DOHH2 (cell line): ENCODE data around the gene ARSK.

Experiments used
- H3F3A ChIP-seq: fragments of 200-600 bp; sonication (generic), shearing (Covaris generic); 2 replicates; pipeline ENCODE4 v1.6.0; 2016; ENCODE audit warnings: antibody characterized with exemption, mild to moderate bottlenecking; ENCODE audit not compliant: control insufficient read depth, insufficient read depth
- H3K27ac ChIP-seq: fragments of 200-600 bp; sonication (generic); 2 replicates; pipeline ENCODE4 v1.5.1; 2014; ENCODE audit warnings: low read depth, mild to moderate bottlenecking, low read length, moderate library complexity
- H3K27me3 ChIP-seq: fragments of 200-600 bp; sonication (generic); 2 replicates; pipeline ENCODE4 v1.6.1; 2014; ENCODE audit warnings: mild to moderate bottlenecking, low read length, mixed read lengths; ENCODE audit not compliant: control insufficient read depth
- H3K36me3 ChIP-seq: fragments of 200-600 bp; sonication (generic); 2 replicates; pipeline ENCODE4 v1.6.1; 2014; ENCODE audit warnings: mild to moderate bottlenecking, low read length, moderate library complexity, mixed read lengths; ENCODE audit not compliant: control insufficient read depth
- H3K4me1 ChIP-seq: fragments of 200-600 bp; sonication (generic); 2 replicates; pipeline ENCODE4 v1.6.1; 2014; ENCODE audit warnings: mild to moderate bottlenecking, low read length, mixed read lengths; ENCODE audit not compliant: control insufficient read depth
- H3K4me2 ChIP-seq: fragments of 200-600 bp; sonication (generic); 2 replicates; pipeline ENCODE4 v1.6.0; 2014; ENCODE audit warnings: mild to moderate bottlenecking, low read length, moderate library complexity
- H3K4me3 ChIP-seq: fragments of 200-600 bp; sonication (generic); 2 replicates; pipeline ENCODE4 v1.5.1; 2014; ENCODE audit warnings: mild to moderate bottlenecking, low read length, mixed read lengths
- H3K79me2 ChIP-seq: fragments of 200-600 bp; sonication (generic); 2 replicates; pipeline ENCODE4 v1.6.1; 2014; ENCODE audit warnings: mild to moderate bottlenecking, low read length, mixed read lengths; ENCODE audit not compliant: control insufficient read depth
- H3K9me2 ChIP-seq: fragments of 200-600 bp; sonication (generic); replicated peaks from 2 replicates; pipeline ENCODE4 v1.6.1; 2014; ENCODE audit warnings: mild to moderate bottlenecking, low read length, mixed read lengths; ENCODE audit not compliant: control insufficient read depth
- H3K9me3 ChIP-seq: fragments of 200-600 bp; sonication (generic); 2 replicates; pipeline ENCODE4 v1.6.1; 2014; ENCODE audit warnings: antibody characterized with exemption, low read length, mixed read lengths; ENCODE audit not compliant: control insufficient read depth, insufficient read depth
- H4K20me1 ChIP-seq: fragments of 200-600 bp; sonication (generic); 2 replicates; pipeline ENCODE4 v1.6.0; 2014; ENCODE audit warnings: low read depth, mild to moderate bottlenecking, antibody characterized with exemption, low read length, moderate library complexity; ENCODE audit not compliant: control insufficient read depth, insufficient read depth
- CTCF ChIP-seq: fragments of 200-600 bp; sonication (generic); IDR thresholded peaks from one replicate; pipeline ENCODE4 v1.5.1; 2014; ENCODE audit warnings: antibody characterized with exemption, mild to moderate bottlenecking, low read depth, low read length; ENCODE audit not compliant: poor library complexity, severe bottlenecking
- EZH2phosphoT487 ChIP-seq: fragments of 200-600 bp; sonication (generic); IDR thresholded peaks from 2 replicates; pipeline ENCODE4 v1.6.1; 2017; ENCODE audit warnings: borderline replicate concordance, mild to moderate bottlenecking, antibody characterized with exemption, low read length, moderate library complexity, mixed read lengths

Gene ARSK

GRCh38 chr5:95533761-95534160 is 21.1 kb upstream of the ARSK start:
- 0 out of 2 replicates have a peak, but pooled peaks cover under 1% of the 10 kb centered on the region for H3K79me2 ChIP-seq
- peaks cover 9% of the 10 kb centered on the region for H3K4me1 ChIP-seq
- H3K27ac ChIP-seq = no peak overlapping the region
- H3K4me2 ChIP-seq = no peak overlapping the region
- H3K9me3 ChIP-seq = no peaks in the 10 kb centered on the region
- H4K20me1 ChIP-seq = no peaks in the 10 kb centered on the region
- no peak overlapping the region for H3K4me3 ChIP-seq
- no peaks in the 10 kb centered on the region for H3K27me3 ChIP-seq
- no peaks in the 10 kb centered on the region for H3K9me2 ChIP-seq
- TF ChIP-seq CTCF = no peak
- no peak for TF ChIP-seq EZH2phosphoT487
- H3F3A ChIP-seq = no peaks in the 10 kb centered on the region
- H3K36me3 ChIP-seq = peaks cover 67% of the 10 kb centered on the region

GRCh38 chr5:95537501-95537900 is 17.4 kb upstream of the ARSK start:
- TF ChIP-seq CTCF (no peak), EZH2phosphoT487 (no peak)
- no peak overlapping the region for H3K4me2 ChIP-seq
- H3K79me2 ChIP-seq = 0 out of 2 replicates have a peak, but pooled peaks cover 3% of the 10 kb centered on the region
- no peaks in the 10 kb centered on the region for H3K9me3 ChIP-seq
- H3K36me3 ChIP-seq = peaks cover 67% of the 10 kb centered on the region
- H3F3A ChIP-seq = peaks cover 2% of the 10 kb centered on the region; the same call in 1 of the 2 replicates
- no peak overlapping the region for H3K27ac ChIP-seq
- H3K9me2 ChIP-seq = no peaks in the 10 kb centered on the region
- no peaks in the 10 kb centered on the region for H4K20me1 ChIP-seq
- no peaks in the 10 kb centered on the region for H3K27me3 ChIP-seq
- no peak overlapping the region for H3K4me3 ChIP-seq
- H3K4me1 ChIP-seq = no peaks in the 10 kb centered on the region

- 0 out of 2 replicates have a peak, but pooled peaks cover 3% of the 10 kb centered on the region for H3K79me2 ChIP-seq
These were observed 11.7 kb upstream of the ARSK start for GRCh38 chr5:95543017-95543705.

More at GRCh38 chr5:95543017-95543705, 11.7 kb upstream of the ARSK start:
- Histone ChIP-seq H3K36me3 (peaks cover 76% of the 10 kb centered on the region), H3K9me2 (no peaks in the 10 kb centered on the region), H3K4me2 (no peak overlapping the region), H4K20me1 (no peaks in the 10 kb centered on the region), H3K27me3 (no peaks in the 10 kb centered on the region), H3F3A (peaks cover 5% of the 10 kb centered on the region; the same call in 1 of the 2 replicates), H3K27ac (no peak overlapping the region), H3K9me3 (no peaks in the 10 kb centered on the region), H3K4me1 (no peaks in the 10 kb centered on the region), H3K4me3 (no peak overlapping the region)
- TF ChIP-seq EZH2phosphoT487 (no peak), CTCF (no peak)
